GM12874 (cell line): ENCODE data around the gene PCDHB7.
"Not testable (repeated sequence)": the region's sequence is repeated elsewhere in the genome, so short reads cannot be mapped to it uniquely, and the experiment has no call there.

Source experiments
- CTCF ChIP-seq: IDR thresholded peaks from 2 replicates; pipeline ENCODE4 v1.5.1; 2011; ENCODE audit warnings: low read depth, mild to moderate bottlenecking, control low read depth, low read length, moderate library complexity; ENCODE audit not compliant: insufficient read depth

The PCDHB7 gene

GRCh38 chr5:141150993-141151325, 21.5 kb upstream of the PCDHB7 start:
- TF ChIP-seq CTCF = no peak

DNA sequence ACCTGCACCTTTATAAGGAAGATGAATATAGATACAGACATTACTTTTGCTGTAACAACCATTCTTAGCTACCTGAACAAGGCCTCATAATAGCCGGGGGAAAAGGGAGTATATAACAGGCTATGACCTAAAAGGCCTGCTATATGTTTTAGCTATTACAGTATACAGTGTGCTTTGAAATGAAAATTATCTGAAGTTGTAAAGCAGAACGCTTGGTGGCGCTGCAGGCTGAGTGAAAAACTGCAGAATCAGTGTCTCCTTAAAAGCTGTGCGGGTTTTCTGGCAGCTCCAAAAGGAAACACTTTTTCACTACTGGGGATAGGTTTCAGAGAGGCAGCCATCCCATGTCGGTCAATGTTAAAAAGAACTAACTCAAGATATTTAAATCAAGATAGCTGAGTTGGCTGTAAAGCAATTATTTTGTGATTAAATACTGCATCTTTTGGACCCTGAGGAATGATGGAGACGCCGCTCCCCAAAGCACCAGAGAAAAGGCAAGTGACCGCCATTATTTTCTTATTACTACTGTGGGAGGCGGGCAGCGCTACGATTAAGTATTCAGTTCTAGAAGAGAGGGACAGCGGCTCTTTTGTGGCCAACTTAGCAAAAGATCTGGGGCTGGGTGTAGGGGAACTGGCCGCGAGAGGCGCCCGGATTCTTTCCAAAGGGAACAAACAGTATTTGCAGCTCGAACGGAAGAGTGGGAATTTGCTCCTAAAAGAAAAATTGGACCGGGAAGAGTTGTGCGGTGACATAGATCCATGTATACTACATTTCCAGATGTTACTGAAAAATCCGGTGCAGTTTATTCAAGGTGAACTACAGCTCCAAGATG, 16.7 kb upstream of the PCDHB7 start:
- TF ChIP-seq CTCF = no peak

GRCh38 chr5:141175933-141176332, 3.5 kb downstream of the PCDHB7 start:
- TF ChIP-seq CTCF = no peak

DNA sequence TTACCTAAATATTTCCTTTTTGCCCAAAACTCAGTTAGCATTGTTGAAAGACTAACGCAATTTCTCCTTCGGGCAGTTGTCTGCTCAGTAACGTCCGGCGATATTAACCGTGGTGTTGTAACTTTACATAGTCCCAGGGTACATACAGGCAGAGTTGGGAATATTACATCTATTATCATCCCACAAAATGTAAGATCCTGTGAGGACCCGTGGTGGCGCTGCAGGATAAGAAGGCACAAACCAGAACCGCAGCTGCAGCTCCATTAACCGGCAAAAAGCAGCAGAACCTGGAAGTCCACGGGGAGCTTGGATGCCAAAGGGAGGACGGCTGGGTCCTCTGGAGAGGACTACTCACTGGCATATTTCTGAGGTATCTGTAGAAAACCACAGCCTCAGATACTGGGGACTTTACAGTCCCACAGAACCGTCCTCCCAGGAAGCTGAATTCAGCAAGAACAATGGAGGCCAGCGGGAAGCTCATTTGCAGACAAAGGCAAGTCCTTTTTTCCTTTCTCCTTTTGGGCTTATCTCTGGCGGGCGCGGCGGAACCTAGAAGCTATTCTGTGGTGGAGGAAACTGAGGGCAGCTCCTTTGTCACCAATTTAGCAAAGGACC, 5.2 kb downstream of the PCDHB7 start, which contains the start of gene PCDHB8:
Gene PCDHB8 (plus strand): TSS at position 214 of the 615 bp plus-strand sequence. CDS start 245 bp downstream, at position 459.
- TF ChIP-seq CTCF = not testable (repeated sequence)

DNA sequence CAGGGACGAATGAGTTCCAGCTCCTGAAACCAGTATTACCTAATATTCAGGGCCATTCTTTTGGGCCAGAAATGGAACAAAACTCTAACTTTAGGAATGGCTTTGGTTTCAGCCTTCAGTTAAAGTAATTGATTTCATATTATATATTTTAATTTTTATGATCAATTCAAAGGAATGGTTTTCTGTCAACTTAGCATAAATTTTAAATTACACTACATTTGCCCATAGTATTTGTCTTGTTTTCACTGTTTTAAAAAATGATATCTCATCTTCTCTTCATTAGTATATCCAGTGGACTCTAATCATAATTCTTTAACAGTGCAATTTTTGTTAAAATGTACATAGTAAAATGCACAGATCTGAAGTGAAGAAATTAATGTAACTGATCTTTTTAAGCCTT, 7.9 kb downstream of the PCDHB7 start:
- TF ChIP-seq CTCF = no peak

DNA sequence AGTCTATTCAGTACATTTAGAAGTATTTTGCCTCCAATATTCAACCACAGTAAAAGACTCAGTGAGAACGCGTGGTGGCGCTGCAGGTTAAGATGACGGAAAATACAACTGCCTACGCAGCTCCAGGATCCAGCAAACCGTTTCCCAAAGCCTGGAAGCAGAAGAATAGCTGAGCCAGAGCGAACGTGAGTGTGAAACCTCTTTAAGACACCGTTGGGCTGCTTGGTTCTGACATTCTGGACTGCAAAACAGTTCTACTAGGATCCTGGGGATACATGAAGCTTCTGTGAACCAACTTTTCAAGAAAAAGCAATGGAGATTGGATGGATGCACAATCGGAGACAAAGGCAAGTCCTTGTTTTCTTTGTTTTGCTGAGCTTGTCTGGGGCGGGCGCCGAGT, 9.8 kb downstream of the PCDHB7 start, which contains the start of gene PCDHB16:
Gene PCDHB16 (plus strand): TSS at position 140 of the 400 bp plus-strand sequence. CDS start 173 bp downstream, at position 313.
- TF ChIP-seq CTCF = no peak; the same call in 1 of the 2 replicates

- TF ChIP-seq CTCF = peak; percentile 40
Observed at GRCh38 chr5:141186897-141187512, 14.6 kb downstream of the PCDHB7 start, which contains the start of gene PCDHB9. Gene PCDHB9, plus strand, starts transcription at chr5:141187161. Its CDS starts 158 bp downstream, at chr5:141187319.
